NCI-H510A treated with DMSO at 0.1 percent for 48 hours (cell line): ENCODE data around the gene MAPKBP1.

Experiments used
- DNase-seq: peaks from one replicate; lab custom pipeline; 2025; lab: John Stamatoyannopoulos, UW

MAPKBP1 gene

DNA sequence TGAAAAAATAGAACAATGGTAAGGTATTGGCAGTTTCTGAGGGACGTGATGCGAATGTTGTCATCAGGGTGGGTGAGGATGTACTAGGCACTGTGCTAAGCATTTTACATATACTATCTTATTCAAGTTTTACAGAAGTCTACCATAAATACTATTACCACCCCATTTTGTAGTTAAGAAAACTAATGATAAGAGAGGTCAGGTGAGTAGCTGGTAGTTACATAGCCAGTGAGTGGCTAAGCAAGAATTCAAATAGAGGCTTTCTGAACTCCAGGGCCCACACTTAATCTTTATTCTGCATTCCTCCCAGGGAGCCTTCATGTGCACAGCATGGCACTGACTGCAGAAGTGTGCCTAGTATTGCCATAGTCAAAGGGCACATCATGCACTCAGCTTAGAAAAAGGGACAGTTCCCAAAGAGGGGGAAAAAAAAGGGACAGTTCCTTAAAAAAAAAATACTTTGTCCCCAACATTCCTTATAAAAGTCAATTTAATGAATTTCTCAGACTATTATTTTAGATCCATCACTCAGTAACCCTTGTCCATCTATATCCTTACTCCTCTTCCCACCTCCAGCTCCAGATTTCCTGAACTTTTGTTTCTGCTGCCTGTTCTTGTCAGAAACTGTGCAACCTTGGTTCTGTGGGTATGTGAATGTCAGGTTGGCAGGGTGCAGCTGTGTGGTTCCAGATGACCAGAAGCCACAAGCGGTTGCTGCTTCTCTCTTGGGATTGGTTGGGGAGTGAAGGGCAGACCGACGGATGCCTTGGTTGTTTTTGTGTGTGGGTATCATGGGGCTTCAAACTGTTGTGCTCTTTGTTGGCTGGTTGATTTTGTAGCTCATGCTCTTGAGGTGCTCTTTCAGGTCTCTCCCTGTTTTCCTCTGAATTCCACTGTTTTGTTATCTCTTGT is 8.3 kb downstream of the MAPKBP1 start:
- no peak for DNase-seq

DNA sequence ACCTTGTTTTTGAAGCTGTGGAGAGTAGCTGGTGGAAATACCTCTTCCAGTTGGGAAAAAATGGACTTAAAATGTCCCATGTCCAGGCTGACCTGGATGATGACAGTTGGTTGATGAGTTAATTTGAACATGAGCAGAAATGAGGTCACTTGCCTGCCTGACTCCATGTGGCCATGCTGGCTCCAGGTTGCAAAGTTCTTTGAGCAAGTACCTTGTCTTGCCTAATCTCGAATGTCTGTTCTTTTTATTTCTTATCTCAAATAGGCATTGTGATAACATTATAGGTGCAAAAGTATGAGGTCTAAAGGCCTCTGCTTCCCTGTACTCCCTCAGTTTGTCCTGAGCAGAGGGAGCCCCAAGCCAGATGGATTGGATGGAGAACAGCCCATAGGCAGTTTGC is 9.0 kb downstream of the MAPKBP1 start:
- no peak for DNase-seq

DNA sequence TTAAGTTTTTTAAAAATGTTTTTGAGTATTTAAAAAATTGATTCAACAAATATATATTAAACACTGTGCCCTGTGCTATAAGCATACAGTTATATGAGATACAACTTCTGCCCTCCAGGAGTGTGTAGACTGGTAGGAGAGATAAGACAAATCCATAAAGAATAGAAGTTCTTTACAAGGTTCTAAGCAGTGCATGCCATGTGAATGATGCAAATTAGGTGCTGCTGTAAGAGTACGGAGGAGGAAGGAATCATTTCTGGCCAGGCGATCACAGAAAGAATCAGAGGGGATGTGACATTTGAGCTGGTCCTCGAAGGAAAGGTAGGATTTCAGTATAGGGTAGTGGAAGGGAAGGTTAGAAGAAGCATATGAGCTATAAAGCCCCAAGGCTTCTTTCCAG is 14.0 kb downstream of the MAPKBP1 start:
- DNase-seq, result no peak

DNA sequence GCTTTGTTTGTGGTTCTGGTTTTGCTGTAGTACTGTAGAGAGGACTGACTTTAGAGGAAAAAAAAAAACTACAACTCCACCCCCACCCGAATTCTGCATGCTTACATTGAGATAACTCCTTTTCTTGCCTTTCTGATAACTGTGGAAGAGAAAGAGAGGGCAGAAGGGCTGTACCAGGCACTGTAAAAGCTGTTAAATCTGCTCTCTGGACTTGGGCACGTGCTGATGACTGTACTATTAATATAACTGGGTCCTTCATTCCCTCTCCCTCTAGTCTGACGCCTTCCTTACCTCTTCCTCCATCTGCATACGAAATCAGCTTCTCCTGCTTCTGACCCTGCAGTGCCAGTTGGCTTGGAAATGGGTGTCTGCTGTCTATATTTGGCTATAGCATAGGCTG is 15.0 kb downstream of the MAPKBP1 start:
- no peak for DNase-seq

- DNase-seq, result no peak
Measured at GRCh38 chr15:41789662-41790061, 15.4 kb downstream of the MAPKBP1 start.

- DNase-seq, result no peak
Measured at GRCh38 chr15:41790169-41790568, 15.9 kb downstream of the MAPKBP1 start.

- DNase-seq, result no peak
Measured at GRCh38 chr15:41790756-41791546, 16.7 kb downstream of the MAPKBP1 start.

GRCh38 chr15:41791547-41791937 is 17.3 kb downstream of the MAPKBP1 start:
- DNase-seq, result no peak

- no peak for DNase-seq
Measured at GRCh38 chr15:41792000-41792637, 17.8 kb downstream of the MAPKBP1 start.

- DNase-seq, result no peak
Measured at GRCh38 chr15:41794081-41794480, 19.8 kb downstream of the MAPKBP1 start.

GRCh38 chr15:41795996-41796856 is 21.9 kb downstream of the MAPKBP1 start:
- no peak for DNase-seq

DNA sequence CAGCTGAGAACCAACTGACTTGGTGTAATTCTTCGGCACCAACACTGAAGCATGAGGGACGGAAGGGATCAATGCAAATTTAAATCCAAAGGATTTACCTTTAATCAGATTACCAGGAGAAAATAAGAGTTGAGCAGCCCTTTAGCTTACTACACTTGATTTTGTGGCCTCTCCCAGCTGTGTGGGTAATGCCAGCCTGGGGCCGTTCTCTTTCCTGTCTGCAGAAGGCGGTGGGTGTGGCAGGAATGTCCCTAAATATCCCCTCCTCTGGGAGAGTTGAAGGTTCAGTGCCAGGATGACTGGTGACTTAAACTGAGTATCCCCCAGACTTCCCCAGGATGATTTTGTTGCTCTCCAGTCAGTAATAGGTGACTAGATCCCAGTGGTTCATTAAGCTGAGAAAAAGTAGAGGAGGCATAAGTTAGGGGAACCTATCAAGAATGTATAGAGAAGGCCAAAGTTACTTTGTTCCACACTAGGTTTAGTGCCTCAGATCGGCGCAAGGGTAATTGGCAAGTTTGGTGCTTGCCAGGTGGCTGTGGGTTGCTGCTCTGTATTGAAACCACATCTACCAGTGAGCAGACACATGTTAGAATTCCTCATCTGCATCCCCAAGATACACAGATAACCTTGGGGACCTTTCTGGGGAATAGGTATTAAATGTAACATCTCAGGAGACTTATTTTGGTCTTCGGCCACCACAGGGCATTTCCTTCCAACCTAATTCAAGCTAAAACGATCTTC is 23.1 kb downstream of the MAPKBP1 start:
- no peak for DNase-seq

DNA sequence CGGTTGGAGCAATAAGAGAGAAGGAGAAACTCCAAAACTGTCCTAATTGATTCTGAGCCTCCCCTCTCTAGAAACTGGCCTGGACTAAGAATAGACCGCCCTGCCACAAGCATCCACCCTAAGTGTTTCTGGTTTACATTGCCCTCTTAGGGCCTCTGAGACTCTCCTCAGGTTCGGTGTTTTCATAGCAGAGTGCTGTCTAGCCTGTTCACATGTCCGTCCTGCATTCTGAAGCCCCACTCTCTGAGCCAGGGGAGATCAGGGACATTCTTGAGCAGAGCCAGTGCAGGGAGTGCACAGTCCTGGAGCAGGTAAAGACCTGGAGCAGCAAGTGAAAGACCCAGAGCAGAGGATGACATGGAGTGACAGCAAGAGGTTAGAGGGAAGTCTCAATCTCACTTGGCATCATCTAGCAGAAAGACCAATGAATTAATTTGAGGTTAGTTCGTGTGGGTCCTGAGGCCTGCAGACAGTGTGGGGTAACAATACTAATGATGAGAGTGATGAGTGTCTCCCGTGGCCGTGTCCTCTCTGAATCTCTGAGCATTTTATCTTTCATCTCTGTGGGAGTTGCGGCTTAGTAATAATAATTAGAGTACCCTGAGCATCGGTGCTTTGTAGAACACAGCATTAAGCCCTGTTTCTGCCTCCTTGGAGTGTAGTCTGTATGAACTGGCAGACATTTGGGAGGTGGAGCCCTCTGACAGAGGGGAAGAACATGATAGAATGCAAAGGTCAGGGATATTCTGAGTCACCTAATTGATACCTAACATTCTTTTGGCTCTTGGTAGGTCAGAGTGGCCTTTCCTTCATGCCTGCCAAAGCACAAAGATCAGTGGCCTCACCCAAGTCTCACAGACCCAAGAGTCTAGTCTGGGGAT is 24.6 kb downstream of the MAPKBP1 start:
- no peak for DNase-seq

GRCh38 chr15:41799488-41799805 is 25.2 kb downstream of the MAPKBP1 start:
- DNase-seq, result no peak

- DNase-seq, result no peak
Measured at GRCh38 chr15:41801185-41801584, 26.9 kb downstream of the MAPKBP1 start.

DNA sequence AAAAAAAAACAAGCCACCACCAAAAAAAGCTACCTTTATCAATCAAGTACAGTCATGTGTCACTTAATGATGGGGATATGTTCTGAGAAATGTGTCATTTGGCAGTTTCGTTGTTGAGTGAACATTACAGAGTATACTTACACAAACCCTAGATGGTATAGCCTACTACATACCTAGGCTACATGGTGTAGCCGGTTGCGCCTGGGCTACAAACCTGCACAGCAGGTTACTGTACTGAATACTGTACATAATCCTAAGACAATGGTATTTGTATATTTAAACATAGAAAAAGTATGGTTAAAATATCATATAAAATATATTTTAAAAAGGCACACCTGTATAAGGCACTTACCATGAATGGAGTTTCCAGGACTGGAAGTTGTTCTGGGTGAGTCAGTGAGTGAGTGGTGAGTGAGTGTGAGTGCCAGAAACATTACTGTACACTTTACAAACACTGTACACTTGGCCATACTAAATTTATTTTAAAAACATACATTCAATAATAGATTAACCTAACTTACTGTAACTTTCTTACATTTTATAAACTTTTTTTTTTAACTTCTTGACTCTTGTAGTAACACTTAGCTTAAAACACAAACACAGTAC is 27.7 kb downstream of the MAPKBP1 start:
- DNase-seq, result no peak

- DNase-seq, result no peak
Measured at GRCh38 chr15:41804361-41804760, 30.1 kb downstream of the MAPKBP1 start.

- DNase-seq, result no peak
Measured at GRCh38 chr15:41804916-41805666, 30.8 kb downstream of the MAPKBP1 start.

DNA sequence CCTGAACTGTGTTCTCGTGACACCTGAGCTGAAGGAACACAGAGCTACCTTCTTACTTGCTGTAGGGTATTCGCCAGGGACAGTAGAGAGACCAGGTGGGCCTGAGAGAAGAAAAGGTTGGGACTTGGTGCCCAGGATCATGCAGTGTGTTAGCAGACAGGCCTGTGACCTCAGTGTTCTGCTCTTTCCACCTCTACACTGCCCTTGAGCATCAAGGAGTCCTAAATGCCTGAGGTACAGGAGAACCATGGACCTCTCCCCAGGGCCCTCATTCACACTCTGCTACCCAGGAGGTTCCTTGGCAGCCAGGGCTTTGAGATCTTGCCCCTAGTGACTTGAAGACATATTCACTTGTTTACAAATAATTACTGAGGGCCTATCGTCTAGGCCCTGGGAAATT is 31.4 kb downstream of the MAPKBP1 start:
- DNase-seq, result no peak
